ENCODE data around the gene RIMKLA.

GRCh38 chr1:42432714-42433113 lies 52.1 kb downstream of the RIMKLA start:
- TF ChIP-seq, protein P1, sequence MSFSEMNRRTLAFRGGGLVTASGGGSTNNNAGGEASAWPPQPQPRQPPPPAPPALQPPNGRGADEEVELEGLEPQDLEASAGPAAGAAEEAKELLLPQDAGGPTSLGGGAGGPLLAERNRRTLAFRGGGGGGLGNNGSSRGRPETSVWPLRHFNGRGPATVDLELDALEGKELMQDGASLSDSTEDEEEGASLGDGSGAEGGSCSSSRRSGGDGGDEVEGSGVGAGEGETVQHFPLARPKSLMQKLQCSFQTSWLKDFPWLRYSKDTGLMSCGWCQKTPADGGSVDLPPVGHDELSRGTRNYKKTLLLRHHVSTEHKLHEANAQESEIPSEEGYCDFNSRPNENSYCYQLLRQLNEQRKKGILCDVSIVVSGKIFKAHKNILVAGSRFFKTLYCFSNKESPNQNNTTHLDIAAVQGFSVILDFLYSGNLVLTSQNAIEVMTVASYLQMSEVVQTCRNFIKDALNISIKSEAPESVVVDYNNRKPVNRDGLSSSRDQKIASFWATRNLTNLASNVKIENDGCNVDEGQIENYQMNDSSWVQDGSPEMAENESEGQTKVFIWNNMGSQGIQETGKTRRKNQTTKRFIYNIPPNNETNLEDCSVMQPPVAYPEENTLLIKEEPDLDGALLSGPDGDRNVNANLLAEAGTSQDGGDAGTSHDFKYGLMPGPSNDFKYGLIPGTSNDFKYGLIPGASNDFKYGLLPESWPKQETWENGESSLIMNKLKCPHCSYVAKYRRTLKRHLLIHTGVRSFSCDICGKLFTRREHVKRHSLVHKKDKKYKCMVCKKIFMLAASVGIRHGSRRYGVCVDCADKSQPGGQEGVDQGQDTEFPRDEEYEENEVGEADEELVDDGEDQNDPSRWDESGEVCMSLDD (CRISPR knock-in tag; IDR thresholded peaks at IDR 0.05; ENCODE audit: borderline replicate concordance): no peak
- no peak for TF ChIP-seq CERS6 (CRISPR knock-in tag; IDR thresholded peaks at IDR 0.05)
- TF ChIP-seq, protein P2, sequence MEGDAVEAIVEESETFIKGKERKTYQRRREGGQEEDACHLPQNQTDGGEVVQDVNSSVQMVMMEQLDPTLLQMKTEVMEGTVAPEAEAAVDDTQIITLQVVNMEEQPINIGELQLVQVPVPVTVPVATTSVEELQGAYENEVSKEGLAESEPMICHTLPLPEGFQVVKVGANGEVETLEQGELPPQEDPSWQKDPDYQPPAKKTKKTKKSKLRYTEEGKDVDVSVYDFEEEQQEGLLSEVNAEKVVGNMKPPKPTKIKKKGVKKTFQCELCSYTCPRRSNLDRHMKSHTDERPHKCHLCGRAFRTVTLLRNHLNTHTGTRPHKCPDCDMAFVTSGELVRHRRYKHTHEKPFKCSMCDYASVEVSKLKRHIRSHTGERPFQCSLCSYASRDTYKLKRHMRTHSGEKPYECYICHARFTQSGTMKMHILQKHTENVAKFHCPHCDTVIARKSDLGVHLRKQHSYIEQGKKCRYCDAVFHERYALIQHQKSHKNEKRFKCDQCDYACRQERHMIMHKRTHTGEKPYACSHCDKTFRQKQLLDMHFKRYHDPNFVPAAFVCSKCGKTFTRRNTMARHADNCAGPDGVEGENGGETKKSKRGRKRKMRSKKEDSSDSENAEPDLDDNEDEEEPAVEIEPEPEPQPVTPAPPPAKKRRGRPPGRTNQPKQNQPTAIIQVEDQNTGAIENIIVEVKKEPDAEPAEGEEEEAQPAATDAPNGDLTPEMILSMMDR (CRISPR knock-in tag; IDR thresholded peaks at IDR 0.05): no peak
- no peak for TF ChIP-seq SP2 (CRISPR knock-in tag; IDR thresholded peaks at IDR 0.05)

Data from HepG2 (cell line).